Adipocyte (in vitro differentiated cells): ENCODE measurements around the gene GPRIN2.

ENCODE experiments used
- DNase-seq: peaks from one replicate; pipeline ENCODE4 v3.0.0-alpha.2; 2015; ENCODE audit warnings: low read depth
- H3K27me3 ChIP-seq: replicated peaks from 2 replicates; pipeline ENCODE4 v1.7.0; 2013; ENCODE audit warnings: mild to moderate bottlenecking, low read length, moderate library complexity; ENCODE audit not compliant: control insufficient read depth, insufficient read depth
- H3K36me3 ChIP-seq: 2 replicates; pipeline ENCODE4 v1.7.0; 2013; ENCODE audit warnings: low read length, mild to moderate bottlenecking, moderate library complexity; ENCODE audit not compliant: control insufficient read depth, insufficient read depth, severe bottlenecking
- H3K4me1 ChIP-seq: 2 replicates; pipeline ENCODE4 v1.7.0; 2013; ENCODE audit warnings: mild to moderate bottlenecking, low read length, moderate library complexity; ENCODE audit not compliant: control insufficient read depth, insufficient read depth
- H3K4me3 ChIP-seq: 2 replicates; pipeline ENCODE4 v1.7.0; 2013; ENCODE audit warnings: mild to moderate bottlenecking, low read length, moderate library complexity
- H3K9ac ChIP-seq: 2 replicates; pipeline ENCODE4 v1.7.0; 2013; ENCODE audit warnings: mild to moderate bottlenecking, low read length, moderate library complexity
- H3K9me3 ChIP-seq: 2 replicates; pipeline ENCODE4 v1.7.0; 2013; ENCODE audit warnings: mild to moderate bottlenecking, low read length, moderate library complexity; ENCODE audit not compliant: control insufficient read depth

Gene GPRIN2

DNA sequence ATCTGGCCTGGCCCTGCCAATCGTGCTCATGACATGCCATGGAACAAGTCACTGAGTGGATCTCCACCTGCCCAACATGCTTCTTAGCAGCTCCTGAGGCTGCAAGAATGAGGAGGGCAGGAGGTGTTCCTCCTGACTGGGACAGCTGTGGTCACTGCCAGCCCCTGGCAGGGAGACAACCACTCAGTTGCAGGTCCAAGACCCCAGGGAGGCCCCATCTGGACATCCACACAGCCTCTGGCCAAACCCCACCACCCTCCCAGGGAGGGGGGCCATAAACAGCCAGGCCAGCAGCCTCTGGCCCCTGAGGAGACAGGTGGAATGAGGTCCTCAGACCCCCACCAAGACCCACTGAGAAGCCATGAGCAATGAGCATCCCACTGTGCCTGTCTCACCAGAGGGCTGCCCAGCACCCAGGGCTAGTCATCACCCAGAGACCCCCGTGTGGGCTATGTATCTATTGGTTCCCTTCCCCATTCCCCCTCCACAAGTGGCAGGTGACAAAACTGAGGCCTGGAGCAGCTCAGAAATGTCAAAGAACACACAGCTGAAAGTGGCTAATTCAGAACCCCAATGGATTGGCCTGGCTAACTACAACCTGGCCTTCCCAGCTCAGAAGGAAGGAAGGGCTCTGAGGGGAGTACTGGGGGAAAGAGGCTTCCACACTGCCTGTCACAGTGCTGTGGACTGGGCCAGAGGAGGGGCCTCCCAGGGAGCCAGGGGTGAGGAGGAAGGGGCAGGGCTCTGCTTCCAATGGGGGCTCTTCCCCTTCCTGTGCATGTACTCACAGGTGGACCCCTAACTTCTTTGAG, 3.0 kb downstream of the GPRIN2 start:
- no peak overlapping the region for H3K9ac ChIP-seq
- no peak for DNase-seq
- no peaks in the 10 kb centered on the region for H3K36me3 ChIP-seq
- H3K4me1 ChIP-seq: peaks cover 3% of the 10 kb centered on the region
- peaks cover 77% of the 10 kb centered on the region for H3K27me3 ChIP-seq
- no peak overlapping the region for H3K4me3 ChIP-seq
- no peaks in the 10 kb centered on the region for H3K9me3 ChIP-seq

GRCh38 chr10:46552526-46553237, 3.8 kb downstream of the GPRIN2 start:
- H3K27me3 ChIP-seq: peaks cover 77% of the 10 kb centered on the region

GRCh38 chr10:46551701-46552525, 4.5 kb downstream of the GPRIN2 start:
- H3K36me3 ChIP-seq: no peaks in the 10 kb centered on the region
- H3K9ac ChIP-seq: no peak overlapping the region
- H3K4me1 ChIP-seq: peaks cover 3% of the 10 kb centered on the region
- no peaks in the 10 kb centered on the region for H3K9me3 ChIP-seq
- H3K4me3 ChIP-seq: no peak overlapping the region
- no peak for DNase-seq
- H3K27me3 ChIP-seq: peaks cover 77% of the 10 kb centered on the region

More at GRCh38 chr10:46552526-46553237, 3.8 kb downstream of the GPRIN2 start:
- H3K9me3 ChIP-seq: no peaks in the 10 kb centered on the region
- no peak overlapping the region for H3K4me3 ChIP-seq
- H3K4me1 ChIP-seq: peaks cover 3% of the 10 kb centered on the region
- H3K36me3 ChIP-seq: no peaks in the 10 kb centered on the region
- no peak overlapping the region for H3K9ac ChIP-seq
- no peak for DNase-seq

DNA sequence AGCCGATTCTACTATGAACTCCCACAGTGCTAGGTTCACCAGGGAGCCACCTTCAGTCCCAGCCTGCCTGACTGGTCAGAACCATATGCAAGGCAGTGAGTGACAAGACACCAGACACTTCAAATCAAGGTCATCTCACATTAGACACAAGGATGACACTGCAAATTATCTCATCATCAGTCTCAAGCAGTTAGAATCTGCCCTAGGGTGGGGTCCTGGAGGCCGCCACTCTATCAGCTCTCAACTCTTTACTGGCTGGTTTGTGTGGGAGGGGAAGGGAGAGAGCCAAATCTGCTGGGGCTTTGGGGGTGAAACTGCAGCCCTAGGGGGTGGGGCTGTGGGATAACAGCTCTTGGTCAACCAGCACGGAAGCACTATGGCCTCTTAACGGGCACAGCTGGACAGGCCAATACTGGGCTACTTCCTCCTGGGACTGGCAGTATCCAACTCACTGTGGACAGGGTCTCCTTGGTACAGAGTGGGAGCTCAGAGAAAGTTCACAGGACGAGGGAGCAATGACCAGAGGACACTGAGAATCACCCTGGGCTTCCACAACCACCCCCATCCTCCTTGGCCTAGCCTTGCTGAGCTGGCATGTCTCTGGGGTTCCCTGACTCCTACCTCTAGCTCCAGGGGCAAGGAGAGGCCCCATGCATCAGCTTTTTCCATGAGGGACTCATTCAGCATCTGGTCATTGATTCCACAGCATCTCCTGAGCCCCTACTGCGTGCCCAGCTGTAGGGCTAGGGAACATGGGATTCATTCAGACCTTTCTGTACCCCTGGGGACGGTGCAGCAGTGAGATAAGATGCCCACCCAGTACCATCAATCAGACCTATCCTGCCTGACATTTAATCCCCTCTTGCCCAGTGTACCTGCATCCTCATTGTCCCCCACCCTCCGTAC, 5.4 kb downstream of the GPRIN2 start:
- Histone ChIP-seq H3K9me3 (no peaks in the 10 kb centered on the region), H3K27me3 (peaks cover 82% of the 10 kb centered on the region), H3K4me3 (no peak overlapping the region), H3K4me1 (peaks cover under 1% of the 10 kb centered on the region), H3K9ac (no peak overlapping the region), H3K36me3 (no peaks in the 10 kb centered on the region)
- DNase-seq: no peak

DNA sequence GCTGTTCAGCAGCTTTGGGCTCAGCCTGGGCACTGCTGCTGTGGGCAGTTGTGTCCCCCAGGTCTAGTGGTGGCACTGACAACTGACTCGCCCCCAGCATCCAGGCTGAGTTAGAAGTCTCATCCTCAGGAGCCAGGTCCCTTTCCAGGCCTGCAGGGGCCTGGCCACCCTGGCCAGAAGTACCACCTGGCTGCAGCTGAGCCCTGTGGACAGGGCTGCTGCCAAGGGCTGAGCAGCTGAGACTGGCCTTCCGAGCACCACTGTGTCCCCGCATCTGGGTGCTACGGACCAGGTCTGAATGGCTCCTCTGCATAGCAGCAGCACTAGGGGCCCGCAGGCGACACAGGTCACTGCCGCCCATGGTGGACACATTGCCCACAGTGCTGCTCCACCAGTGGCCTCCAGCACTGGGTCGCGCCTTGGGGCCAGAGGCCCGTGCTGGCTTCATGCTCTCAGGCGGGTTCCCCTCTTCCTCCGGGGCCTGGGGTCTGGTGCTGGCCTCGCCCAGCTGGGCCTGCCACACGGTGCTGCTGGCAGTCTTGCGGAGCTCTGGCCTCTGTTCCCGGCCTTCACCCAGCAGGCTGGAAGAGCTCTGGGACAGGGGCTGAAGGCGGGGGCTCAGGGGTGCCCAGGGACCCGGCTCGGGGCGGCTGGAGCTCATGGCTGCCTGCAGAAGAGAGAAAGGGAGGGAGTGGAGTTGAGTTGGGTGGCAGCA, 6.2 kb downstream of the GPRIN2 start:
- H3K9ac ChIP-seq: no peak overlapping the region
- H3K4me3 ChIP-seq: no peak overlapping the region
- no peak for DNase-seq
- H3K27me3 ChIP-seq: peaks cover 82% of the 10 kb centered on the region
- H3K4me1 ChIP-seq: no peaks in the 10 kb centered on the region
- H3K36me3 ChIP-seq: no peaks in the 10 kb centered on the region
- H3K9me3 ChIP-seq: no peaks in the 10 kb centered on the region

DNA sequence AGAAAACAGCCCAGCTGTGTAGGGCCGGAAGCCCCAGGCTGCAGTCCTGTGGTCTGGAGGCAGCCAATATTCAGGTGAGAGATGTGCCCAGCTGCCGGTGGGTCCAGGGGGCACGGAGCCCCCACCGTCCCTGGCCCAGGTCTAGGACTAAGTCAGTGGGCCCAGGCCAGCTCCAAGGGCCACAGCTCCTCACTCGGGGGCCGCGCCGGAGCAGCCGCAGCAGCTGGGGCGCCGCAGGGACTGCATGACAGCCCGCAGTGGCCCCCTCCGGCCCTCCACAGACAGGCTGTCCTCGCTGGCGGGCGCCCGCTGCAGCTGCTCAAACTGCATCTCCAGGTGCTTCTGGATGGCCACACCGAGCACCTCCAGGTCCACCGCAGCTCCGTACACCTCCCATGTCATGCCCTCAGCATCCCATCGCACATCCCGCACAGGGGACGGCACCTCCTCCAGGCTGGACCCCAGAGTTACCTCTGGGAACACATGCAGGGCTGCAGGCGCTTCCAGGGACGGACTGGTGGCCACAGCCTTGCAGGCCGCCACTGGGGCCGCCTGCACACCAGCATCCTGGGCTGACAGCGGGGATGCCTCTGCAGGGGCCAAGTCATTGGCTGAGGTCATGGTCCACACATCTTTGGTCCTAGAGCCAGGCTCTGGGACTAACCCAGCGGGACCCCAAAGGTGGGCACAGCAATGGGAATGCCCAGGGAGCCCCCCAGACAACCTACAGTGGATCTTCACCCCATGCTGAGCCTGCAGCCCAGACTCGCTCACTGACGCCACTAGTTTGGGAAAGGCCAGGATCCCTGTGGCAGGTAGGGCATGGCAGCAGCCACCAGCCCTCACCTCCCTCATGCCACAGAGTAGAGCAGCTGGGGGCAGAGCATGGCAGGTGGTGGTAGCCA, 7.0 kb downstream of the GPRIN2 start:
- no peak for DNase-seq
- Histone ChIP-seq H3K9ac (no peak overlapping the region), H3K27me3 (peaks cover 77% of the 10 kb centered on the region), H3K9me3 (no peaks in the 10 kb centered on the region), H3K4me3 (no peak overlapping the region), H3K4me1 (no peaks in the 10 kb centered on the region), H3K36me3 (no peaks in the 10 kb centered on the region)

GRCh38 chr10:46548498-46549090, 7.9 kb downstream of the GPRIN2 start:
- H3K27me3 ChIP-seq: peaks cover 70% of the 10 kb centered on the region
- H3K9ac ChIP-seq: no peak overlapping the region
- H3K9me3 ChIP-seq: no peaks in the 10 kb centered on the region
- H3K4me1 ChIP-seq: no peaks in the 10 kb centered on the region
- no peak overlapping the region for H3K4me3 ChIP-seq
- no peak for DNase-seq
- no peaks in the 10 kb centered on the region for H3K36me3 ChIP-seq

DNA sequence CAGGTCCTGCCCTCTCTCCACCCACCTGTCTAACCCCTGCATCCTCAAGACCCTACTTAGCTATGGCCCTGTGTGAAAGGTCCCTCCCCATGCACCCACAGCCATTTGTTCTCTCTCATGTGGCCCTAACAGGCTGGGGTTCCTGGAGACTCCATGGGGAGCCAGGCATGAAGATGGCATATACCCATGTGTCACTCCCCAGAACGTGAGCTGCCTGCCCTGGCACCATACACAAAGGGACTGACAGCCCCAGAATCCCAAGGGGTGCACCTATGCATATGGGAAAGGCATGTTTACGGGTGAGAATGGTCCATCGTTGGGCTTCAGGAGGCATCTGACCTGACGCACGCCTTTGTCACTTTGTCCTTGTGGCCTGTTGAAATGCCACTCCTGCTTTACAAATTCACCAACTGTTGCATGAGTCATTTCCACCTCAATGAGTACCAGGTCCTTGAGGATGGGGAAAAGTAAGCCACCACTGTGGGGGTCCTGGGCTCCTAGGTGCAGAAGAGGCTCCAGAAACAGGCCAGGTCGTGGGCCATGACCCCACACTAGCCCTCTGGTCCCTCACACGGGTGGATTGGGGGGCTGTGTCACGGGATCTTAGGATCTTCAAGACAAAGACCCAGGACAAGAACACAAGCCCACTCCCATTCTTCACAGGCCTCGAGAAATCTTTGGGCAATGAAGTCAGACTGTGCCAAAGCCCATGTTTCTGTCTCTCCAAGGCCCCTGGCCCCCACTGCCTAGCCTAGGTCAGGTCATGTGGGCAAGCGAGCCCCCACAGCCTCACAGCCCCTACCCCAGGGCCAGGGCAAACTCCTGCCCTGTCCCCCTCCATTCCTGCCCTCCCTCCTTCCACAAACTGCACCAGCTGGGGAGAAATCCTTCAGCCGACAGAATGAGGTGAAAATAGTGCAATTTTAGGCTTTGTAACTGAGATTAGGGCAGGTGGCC, 8.6 kb downstream of the GPRIN2 start:
- no peak overlapping the region for H3K9ac ChIP-seq
- H3K27me3 ChIP-seq: peaks cover 70% of the 10 kb centered on the region
- no peak overlapping the region for H3K4me3 ChIP-seq
- H3K36me3 ChIP-seq: no peaks in the 10 kb centered on the region
- H3K4me1 ChIP-seq: no peaks in the 10 kb centered on the region
- DNase-seq: no peak
- H3K9me3 ChIP-seq: no peaks in the 10 kb centered on the region
